SK-N-MC (cell line): Measurements from ENCODE around the gene TBC1D21.

Experiments used
- DNase-seq: peaks from one replicate; pipeline ENCODE4 v3.0.0-alpha.2; 2011; ENCODE audit warnings: low read depth, low spot score
- H3K27ac ChIP-seq: fragments of 200-600 bp; sonication (generic); 2 replicates; pipeline ENCODE4 v1.5.1; 2016; ENCODE audit warnings: mixed run types
- H3K36me3 ChIP-seq: fragments of 200-600 bp; sonication (generic); 2 replicates; pipeline ENCODE4 v1.6.1; 2017; ENCODE audit warnings: antibody characterized with exemption, low read length, mixed read lengths; ENCODE audit not compliant: insufficient read depth
- H3K4me3 ChIP-seq: fragments of 200-600 bp; sonication (generic); 2 replicates; pipeline ENCODE4 v1.5.1; 2016
- H3K9ac ChIP-seq: fragments of 200-600 bp; sonication (generic); 2 replicates; pipeline ENCODE4 v1.8.0; 2017; ENCODE audit warnings: mixed run types, mixed read lengths; ENCODE audit not compliant: insufficient read length
- H3K9me3 ChIP-seq: fragments of 200-600 bp; sonication (generic); 2 replicates; pipeline ENCODE4 v1.6.1; 2017; ENCODE audit warnings: low read depth, mild to moderate bottlenecking, antibody characterized with exemption, low read length, moderate library complexity, mixed read lengths
- EZH2 ChIP-seq: fragments of 200-600 bp; sonication (generic); IDR thresholded peaks from one replicate; pipeline ENCODE4 v1.6.1; 2017; ENCODE audit warnings: antibody characterized with exemption
- FOXP2 ChIP-seq: optimal IDR thresholded peaks from 2 replicates; pipeline ENCODE3; 2011; ENCODE audit warnings: mild to moderate bottlenecking, moderate library complexity; ENCODE audit not compliant: insufficient read depth; ENCODE audit errors: extremely low read length, control extremely low read depth
- POLR2AphosphoS5 ChIP-seq: IDR thresholded peaks from 2 replicates; pipeline ENCODE4 v1.6.1; 2012; ENCODE audit warnings: mild to moderate bottlenecking, low read depth, low read length, borderline replicate concordance

TBC1D21 gene

DNA sequence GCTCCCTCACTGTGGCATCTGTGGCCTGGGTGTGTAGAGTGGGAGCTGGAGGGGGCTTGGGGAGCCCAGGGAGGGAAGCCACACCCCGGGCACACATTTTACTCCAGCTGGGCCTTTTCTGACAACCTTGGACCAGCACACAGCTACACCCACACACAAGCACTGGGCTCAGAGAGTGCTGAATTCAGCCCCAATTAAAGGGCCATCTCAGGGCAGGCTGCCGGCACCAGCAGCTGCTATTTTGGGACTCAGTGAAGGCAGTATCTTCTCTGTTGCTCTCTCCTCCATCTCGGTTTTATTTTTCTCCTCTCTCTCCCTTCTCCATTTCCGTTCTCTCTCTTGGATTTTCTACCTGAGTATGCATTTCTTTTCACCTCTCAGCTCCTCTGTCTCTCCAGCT, 19.1 kb upstream of the TBC1D21 start:
- H3K9ac ChIP-seq: no peak overlapping the region
- TF ChIP-seq EZH2 (no peak), POLR2AphosphoS5 (no peak), FOXP2 (no peak)
- no peak for DNase-seq
- H3K27ac ChIP-seq: no peak overlapping the region
- no peaks in the 10 kb centered on the region for H3K9me3 ChIP-seq
- H3K4me3 ChIP-seq: no peak overlapping the region
- H3K36me3 ChIP-seq: no peaks in the 10 kb centered on the region

GRCh38 chr15:73856458-73857192, 16.7 kb upstream of the TBC1D21 start:
- DNase-seq: no peak
- H3K9me3 ChIP-seq: no peaks in the 10 kb centered on the region
- TF ChIP-seq EZH2 (no peak), POLR2AphosphoS5 (no peak), FOXP2 (no peak)

DNA sequence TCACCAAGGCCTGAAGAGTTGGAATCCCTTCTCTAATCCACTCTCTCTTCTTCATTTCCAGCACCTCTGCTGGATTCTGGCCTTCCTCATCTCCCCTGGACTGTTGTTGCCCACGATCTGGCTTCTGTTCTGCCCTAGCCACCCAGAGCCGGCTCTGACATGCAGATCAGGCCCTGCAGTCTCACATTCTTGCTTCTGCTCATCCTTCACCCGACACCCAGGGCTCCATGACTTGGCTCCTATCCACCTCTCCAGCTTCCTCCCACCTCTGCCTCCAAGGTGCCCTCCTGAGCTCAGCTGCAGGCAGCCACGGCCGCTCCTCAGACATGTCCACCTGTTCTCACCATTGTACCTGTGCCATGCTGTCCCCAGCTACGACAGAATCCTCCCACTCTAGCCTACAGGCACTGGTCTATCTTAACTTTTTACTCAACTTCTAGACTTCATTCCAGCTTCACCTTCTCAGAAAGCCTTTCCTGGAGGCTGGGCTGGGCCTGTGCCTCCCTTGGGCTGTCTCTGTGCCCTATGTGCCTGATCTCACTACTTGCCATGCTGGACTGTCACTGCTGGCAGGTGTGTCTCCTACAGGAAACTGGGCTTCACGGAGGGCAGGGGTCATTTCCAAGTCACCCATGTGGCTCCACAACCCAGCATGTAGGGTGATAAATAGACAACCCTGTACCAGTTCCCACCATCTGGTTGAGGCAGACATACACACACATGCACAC, 16.0 kb upstream of the TBC1D21 start:
- TF ChIP-seq EZH2 (no peak), FOXP2 (no peak)
- H3K4me3 ChIP-seq: no peak overlapping the region
- no peaks in the 10 kb centered on the region for H3K36me3 ChIP-seq
- no peaks in the 10 kb centered on the region for H3K9me3 ChIP-seq
- H3K27ac ChIP-seq: no peak overlapping the region
- no peak overlapping the region for H3K9ac ChIP-seq
- DNase-seq: no peak

More at GRCh38 chr15:73856458-73857192, 16.7 kb upstream of the TBC1D21 start:
- H3K36me3 ChIP-seq: no peaks in the 10 kb centered on the region
- H3K9ac ChIP-seq: no peak overlapping the region
- H3K27ac ChIP-seq: no peak overlapping the region
- no peak overlapping the region for H3K4me3 ChIP-seq

GRCh38 chr15:73858062-73858461, 15.3 kb upstream of the TBC1D21 start:
- H3K9ac ChIP-seq: no peak overlapping the region
- no peaks in the 10 kb centered on the region for H3K36me3 ChIP-seq
- no peak overlapping the region for H3K27ac ChIP-seq
- H3K9me3 ChIP-seq: no peaks in the 10 kb centered on the region
- TF ChIP-seq POLR2AphosphoS5 (no peak), EZH2 (no peak), FOXP2 (no peak)
- DNase-seq: no peak
- no peak overlapping the region for H3K4me3 ChIP-seq

- Histone ChIP-seq H3K36me3 (no peaks in the 10 kb centered on the region), H3K9me3 (no peaks in the 10 kb centered on the region), H3K4me3 (no peak overlapping the region), H3K27ac (no peak overlapping the region), H3K9ac (no peak overlapping the region)
- DNase-seq: no peak
- TF ChIP-seq FOXP2 (no peak), EZH2 (no peak), POLR2AphosphoS5 (no peak)
Observed at GRCh38 chr15:73862276-73862675, 11.1 kb upstream of the TBC1D21 start.

GRCh38 chr15:73865379-73865778, 8.0 kb upstream of the TBC1D21 start:
- DNase-seq: no peak
- no peak overlapping the region for H3K27ac ChIP-seq
- H3K36me3 ChIP-seq: no peaks in the 10 kb centered on the region
- H3K4me3 ChIP-seq: no peak overlapping the region
- no peak overlapping the region for H3K9ac ChIP-seq
- H3K9me3 ChIP-seq: no peaks in the 10 kb centered on the region
- TF ChIP-seq FOXP2: no peak
- TF ChIP-seq EZH2: no peak
- no peak for TF ChIP-seq POLR2AphosphoS5

GRCh38 chr15:73865904-73866303, 7.5 kb upstream of the TBC1D21 start:
- TF ChIP-seq POLR2AphosphoS5 (no peak), EZH2 (no peak), FOXP2 (no peak)
- no peak overlapping the region for H3K27ac ChIP-seq
- no peaks in the 10 kb centered on the region for H3K9me3 ChIP-seq
- H3K4me3 ChIP-seq: no peak overlapping the region
- no peak for DNase-seq
- no peak overlapping the region for H3K9ac ChIP-seq
- no peaks in the 10 kb centered on the region for H3K36me3 ChIP-seq

- no peak for DNase-seq
- H3K4me3 ChIP-seq: no peak overlapping the region
- no peaks in the 10 kb centered on the region for H3K36me3 ChIP-seq
- H3K9me3 ChIP-seq: no peaks in the 10 kb centered on the region
- H3K9ac ChIP-seq: no peak overlapping the region
- TF ChIP-seq POLR2AphosphoS5 (no peak), FOXP2 (no peak)
- no peak overlapping the region for H3K27ac ChIP-seq
Observed at GRCh38 chr15:73866481-73866880, 6.9 kb upstream of the TBC1D21 start.
